Measurements from ENCODE around the gene MMP26. TPM values are rescaled to one million over a fixed set of nuclear protein-coding genes. Genes with fewer than 3 reads are reported as not detected.
A peak's percentile ranks its signal among the peaks of the same experiment; 100 is the strongest.

The MMP26 gene
- total RNA-seq, 1 experiment from 2014 or later: not detected

- no peak overlapping the region for H3K4me3 ChIP-seq (ENCODE audit: low read depth, low read length, poor library complexity, severe bottlenecking)
- H3K27me3 ChIP-seq (replicated peaks; ENCODE audit: insufficient read depth, low read depth, low read length, poor library complexity): no peaks in the 10 kb centered on the region
- BruUV-seq (replicated peaks): no TSS peak
- DNase-seq (ENCODE audit: low spot score): peak; percentile 82
- H3K27ac ChIP-seq (ENCODE audit: low read depth, low read length, poor library complexity, severe bottlenecking): no peak overlapping the region
- H3K9me3 ChIP-seq (ENCODE audit: low read depth, low read length, poor library complexity, severe bottlenecking): no peaks in the 10 kb centered on the region
- CTCF ChIA-PET: interaction anchor here (0.9 kb wide), 1 partner anchor 43 kb away, joined by 3 read pairs; the partner anchor contains the start of gene OR51D1
- peaks cover 20% of the 10 kb centered on the region for H3K4me1 ChIP-seq (ENCODE audit: insufficient read depth, low read length, poor library complexity, severe bottlenecking)
- intact Hi-C loops (cut with micrococcal nuclease; ENCODE audit: unreplicated experiment): loop anchor here (2.0 kb wide), 1 partner anchor 18 kb away; no protein-coding TSS in a partner anchor
- TF ChIP-seq EZH2 (IDR thresholded peaks at IDR 0.05; ENCODE audit: borderline replicate concordance, low read depth, low read length, poor library complexity, severe bottlenecking) (no peak), CTCF (conservative IDR thresholded peaks at IDR 0.05; ENCODE audit: low read depth, low read length) (no peak)
- H3K36me3 ChIP-seq (ENCODE audit: insufficient read depth, low read length, poor library complexity, severe bottlenecking): no peaks in the 10 kb centered on the region
- POLR2A ChIA-PET (ENCODE audit: low non-redundant PET): no interaction called here
Measured at GRCh38 chr11:4680341-4680740, 24.2 kb upstream of the MMP26 start.

- POLR2A ChIA-PET (ENCODE audit: low non-redundant PET): no interaction called here
- BruUV-seq (replicated peaks): no TSS peak
Measured at GRCh38 chr11:4682623-4683419, 21.8 kb upstream of the MMP26 start.

GRCh38 chr11:4684631-4685285 is 19.8 kb upstream of the MMP26 start:
- peaks cover 12% of the 10 kb centered on the region for H3K4me1 ChIP-seq (ENCODE audit: insufficient read depth, low read length, poor library complexity, severe bottlenecking)
- no peak overlapping the region for H3K27ac ChIP-seq (ENCODE audit: low read depth, low read length, poor library complexity, severe bottlenecking)
- no peaks in the 10 kb centered on the region for H3K36me3 ChIP-seq (ENCODE audit: insufficient read depth, low read length, poor library complexity, severe bottlenecking)
- ChIA-PET CTCF (no interaction called here), POLR2A (ENCODE audit: low non-redundant PET) (no interaction called here)
- no peaks in the 10 kb centered on the region for H3K27me3 ChIP-seq (replicated peaks; ENCODE audit: insufficient read depth, low read depth, low read length, poor library complexity)
- no peak for DNase-seq (ENCODE audit: low spot score)
- H3K9me3 ChIP-seq (ENCODE audit: low read depth, low read length, poor library complexity, severe bottlenecking): no peaks in the 10 kb centered on the region
- intact Hi-C loops (cut with micrococcal nuclease; ENCODE audit: unreplicated experiment): no loop called here
- TF ChIP-seq CTCF (conservative IDR thresholded peaks at IDR 0.05; ENCODE audit: low read depth, low read length) (no peak), EZH2 (IDR thresholded peaks at IDR 0.05; ENCODE audit: borderline replicate concordance, low read depth, low read length, poor library complexity, severe bottlenecking) (no peak)
- H3K4me3 ChIP-seq (ENCODE audit: low read depth, low read length, poor library complexity, severe bottlenecking): no peak overlapping the region
- BruUV-seq (replicated peaks): no TSS peak

More at GRCh38 chr11:4682623-4683419, 21.8 kb upstream of the MMP26 start:
- no peak overlapping the region for H3K27ac ChIP-seq (ENCODE audit: low read depth, low read length, poor library complexity, severe bottlenecking)
- intact Hi-C loops (cut with micrococcal nuclease; ENCODE audit: unreplicated experiment): no loop called here
- DNase-seq (ENCODE audit: low spot score): peak; percentile 22
- no peaks in the 10 kb centered on the region for H3K36me3 ChIP-seq (ENCODE audit: insufficient read depth, low read length, poor library complexity, severe bottlenecking)
- H3K4me1 ChIP-seq (ENCODE audit: insufficient read depth, low read length, poor library complexity, severe bottlenecking): peaks cover 20% of the 10 kb centered on the region
- no peaks in the 10 kb centered on the region for H3K9me3 ChIP-seq (ENCODE audit: low read depth, low read length, poor library complexity, severe bottlenecking)
- CTCF ChIA-PET: no interaction called here
- no peak overlapping the region for H3K4me3 ChIP-seq (ENCODE audit: low read depth, low read length, poor library complexity, severe bottlenecking)
- no peaks in the 10 kb centered on the region for H3K27me3 ChIP-seq (replicated peaks; ENCODE audit: insufficient read depth, low read depth, low read length, poor library complexity)
- TF ChIP-seq EZH2 (IDR thresholded peaks at IDR 0.05; ENCODE audit: borderline replicate concordance, low read depth, low read length, poor library complexity, severe bottlenecking) (no peak), CTCF (conservative IDR thresholded peaks at IDR 0.05; ENCODE audit: low read depth, low read length) (no peak)
